ENCODE data around the gene HEMGN. TPM values are rescaled to one million over a fixed set of nuclear protein-coding genes. Genes with fewer than 3 reads are reported as not detected.

The HEMGN gene
- total and polyA plus RNA-seq, 10 of the 15 experiments (the other 5 are each of a cell fraction or from before 2014, with no cell fraction given) = 0.03 to 0.28 (median 0.09) TPM; not detected in 4

DNA sequence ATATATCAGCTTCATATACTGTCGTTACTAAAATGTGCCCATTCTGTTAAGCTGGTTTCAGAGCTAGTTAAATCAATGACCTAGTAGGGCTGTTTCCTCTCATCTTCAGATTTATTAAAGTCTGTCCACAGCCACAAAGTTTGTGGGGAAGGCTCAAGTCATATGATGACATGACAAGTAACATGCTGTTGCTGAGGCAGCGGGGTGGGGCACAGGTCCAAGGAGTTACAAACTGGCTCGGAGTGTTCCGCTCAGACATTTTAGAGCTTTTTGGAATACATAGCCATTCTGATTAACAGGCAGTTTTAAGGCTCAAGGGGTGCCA, 42.5 kb upstream of the HEMGN start:
- 97% methylated on average over 4 of the region's 4 CpGs for WGBS (ENCODE audit: insufficient coverage, insufficient replicate concordance, low lambda C conversion rate, missing lambda C conversion rate)
- Histone ChIP-seq H3K9ac (ENCODE audit: control insufficient read depth, insufficient read depth, low read length) (no peak overlapping the region), H2AFZ (ENCODE audit: control insufficient read depth, low read depth, low read length) (no peak overlapping the region)

DNA sequence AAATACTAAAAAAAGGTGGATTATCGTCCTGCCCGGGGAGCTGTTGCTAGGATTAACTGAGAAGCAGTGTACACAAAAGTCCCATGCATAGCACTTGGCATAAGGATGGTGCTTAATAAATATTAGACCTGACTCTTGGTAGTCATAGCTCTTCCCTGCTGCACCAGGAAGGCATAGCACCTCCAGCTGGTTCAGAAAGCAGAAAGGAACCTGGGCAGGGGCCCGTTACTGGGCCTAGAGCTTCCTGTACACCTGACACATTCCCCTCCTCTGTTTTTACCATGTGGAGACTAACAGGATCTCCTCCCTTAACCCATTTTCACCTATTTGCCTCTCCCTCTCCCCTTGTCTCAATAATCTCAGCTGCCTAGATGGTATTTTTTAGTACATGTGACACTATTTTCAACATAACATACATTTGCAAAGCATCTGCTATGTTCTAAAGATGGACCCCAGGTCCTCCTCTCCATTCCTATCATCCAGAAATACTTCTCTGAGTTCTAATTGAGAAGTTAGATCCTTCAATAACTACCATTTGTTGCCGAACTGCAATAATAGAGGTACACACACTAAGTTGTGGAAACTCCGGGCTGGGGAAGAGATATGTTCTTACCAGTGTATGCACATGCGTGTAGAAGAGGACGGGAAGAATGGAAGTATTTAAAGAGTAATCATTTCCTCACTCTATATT, 42.0 kb upstream of the HEMGN start:
- POLR2A ChIA-PET = interaction anchor here (1.0 to 2.2 kb wide), 2 partner anchors 13 to 77 kb away, joined by 3 to 11 read pairs; partner anchors contain the start of gene NANS
- intact Hi-C loops (cut with micrococcal nuclease; ENCODE audit: unreplicated experiment) (no loop called here), in situ Hi-C loops (cut with MboI) (no loop called here)
- TF ChIP-seq, protein P1, sequence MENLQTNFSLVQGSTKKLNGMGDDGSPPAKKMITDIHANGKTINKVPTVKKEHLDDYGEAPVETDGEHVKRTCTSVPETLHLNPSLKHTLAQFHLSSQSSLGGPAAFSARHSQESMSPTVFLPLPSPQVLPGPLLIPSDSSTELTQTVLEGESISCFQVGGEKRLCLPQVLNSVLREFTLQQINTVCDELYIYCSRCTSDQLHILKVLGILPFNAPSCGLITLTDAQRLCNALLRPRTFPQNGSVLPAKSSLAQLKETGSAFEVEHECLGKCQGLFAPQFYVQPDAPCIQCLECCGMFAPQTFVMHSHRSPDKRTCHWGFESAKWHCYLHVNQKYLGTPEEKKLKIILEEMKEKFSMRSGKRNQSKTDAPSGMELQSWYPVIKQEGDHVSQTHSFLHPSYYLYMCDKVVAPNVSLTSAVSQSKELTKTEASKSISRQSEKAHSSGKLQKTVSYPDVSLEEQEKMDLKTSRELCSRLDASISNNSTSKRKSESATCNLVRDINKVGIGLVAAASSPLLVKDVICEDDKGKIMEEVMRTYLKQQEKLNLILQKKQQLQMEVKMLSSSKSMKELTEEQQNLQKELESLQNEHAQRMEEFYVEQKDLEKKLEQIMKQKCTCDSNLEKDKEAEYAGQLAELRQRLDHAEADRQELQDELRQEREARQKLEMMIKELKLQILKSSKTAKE (IDR thresholded peaks at IDR 0.05; ENCODE audit: low read depth, poor library complexity, severe bottlenecking) = no peak
- TF ChIP-seq EGR1 (IDR thresholded peaks at IDR 0.05; ENCODE audit: borderline replicate concordance in 1 of 2, low read depth in 2 of 2, low read length in 2 of 2) (no peak), EP300 (IDR thresholded peaks at IDR 0.05; ENCODE audit: borderline replicate concordance in 1 of 2, control insufficient read depth in 1 of 2, low read depth in 2 of 2, low read length in 2 of 2) (no peak), MTA2 (IDR thresholded peaks at IDR 0.05; ENCODE audit: low read depth) (no peak), HCFC1 (IDR thresholded peaks at IDR 0.05; ENCODE audit: low read length) (no peak), TARDBP (IDR thresholded peaks at IDR 0.05; ENCODE audit: borderline replicate concordance) (no peak), CREM (IDR thresholded peaks at IDR 0.05; ENCODE audit: low read depth) (no peak), ZNF384 (IDR thresholded peaks at IDR 0.05; ENCODE audit: borderline replicate concordance, low read depth, low read length) (no peak), BMI1 (IDR thresholded peaks at IDR 0.05; ENCODE audit: borderline replicate concordance) (no peak), SMC3 (IDR thresholded peaks at IDR 0.05; ENCODE audit: borderline replicate concordance, low read length) (no peak), MYB (IDR thresholded peaks at IDR 0.05; ENCODE audit: borderline replicate concordance, low read depth, low read length) (no peak)
- TF ChIP-seq, protein P2, sequence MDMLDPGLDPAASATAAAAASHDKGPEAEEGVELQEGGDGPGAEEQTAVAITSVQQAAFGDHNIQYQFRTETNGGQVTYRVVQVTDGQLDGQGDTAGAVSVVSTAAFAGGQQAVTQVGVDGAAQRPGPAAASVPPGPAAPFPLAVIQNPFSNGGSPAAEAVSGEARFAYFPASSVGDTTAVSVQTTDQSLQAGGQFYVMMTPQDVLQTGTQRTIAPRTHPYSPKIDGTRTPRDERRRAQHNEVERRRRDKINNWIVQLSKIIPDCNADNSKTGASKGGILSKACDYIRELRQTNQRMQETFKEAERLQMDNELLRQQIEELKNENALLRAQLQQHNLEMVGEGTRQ (IDR thresholded peaks at IDR 0.05; ENCODE audit: borderline replicate concordance, low read depth, low read length) = no peak
- Histone ChIP-seq H3K79me2 (ENCODE audit: control insufficient read depth, insufficient read depth, low read length) (peaks cover 26% of the 10 kb centered on the region), H3K36me3 (ENCODE audit: control insufficient read depth in 2 of 2, insufficient read depth in 2 of 2, low read length in 1 of 2) (no peaks in the 10 kb centered on the region), H3K9me3 (replicated peaks; ENCODE audit: control insufficient read depth, insufficient read depth, low read length) (no peaks in the 10 kb centered on the region), H4K20me1 (ENCODE audit: control insufficient read depth, insufficient read depth) (no peaks in the 10 kb centered on the region), H3K27ac (ENCODE audit: control insufficient read depth, insufficient read depth) (no peak overlapping the region), H3K27me3 (replicated peaks in 1 of 2; ENCODE audit: control insufficient read depth in 2 of 2, insufficient read depth in 2 of 2, low read length in 1 of 2) (no peaks in the 10 kb centered on the region), H3K4me2 (ENCODE audit: control insufficient read depth, insufficient read depth) (no peak overlapping the region), H2AFZ (ENCODE audit: control insufficient read depth, low read depth, low read length) (no peak overlapping the region), H3K9ac (ENCODE audit: control insufficient read depth, insufficient read depth, low read length) (no peak overlapping the region), H3K4me3 (no peak overlapping the region), H3K4me1 (ENCODE audit: control insufficient read depth, insufficient read depth, low read length) (peaks cover 4% of the 10 kb centered on the region; the same call in 1 of the 2 replicates)
- BruUV-seq (replicated peaks) = no TSS peak
- ATAC-seq = no peak
- RAD21 ChIA-PET (ENCODE audit: unreplicated experiment) = interaction anchor here (0.5 to 1.2 kb wide), 3 partner anchors 23 to 78 kb away, joined by 3 to 4 read pairs (median 3); partner anchors contain the start of gene NANS
- WGBS (ENCODE audit: insufficient coverage, insufficient replicate concordance, low lambda C conversion rate, missing lambda C conversion rate) = 86% methylated on average over 7 of the region's 7 CpGs
- no peak for DNase-seq (ENCODE audit: low read depth, low spot score)
- FAIRE-seq = no peak
- CTCF ChIA-PET = interaction anchor here (0.6 to 1.6 kb wide), 9 partner anchors 13 to 224 kb away, joined by 3 to 5 read pairs (median 3); no protein-coding TSS in a partner anchor
- SMC1A ChIA-PET (ENCODE audit: uncharacterized antibody, unreplicated experiment) = interaction anchor here (0.8 to 1.4 kb wide), 3 partner anchors 11 to 77 kb away, joined by 3 to 4 read pairs (median 3); no protein-coding TSS in a partner anchor

More for the DNA sequence above, 42.5 kb upstream of the HEMGN start:
- BruUV-seq (replicated peaks) = no TSS peak
- Histone ChIP-seq H3K27ac (ENCODE audit: control insufficient read depth, insufficient read depth) (no peak overlapping the region), H3K36me3 (ENCODE audit: control insufficient read depth in 2 of 2, insufficient read depth in 2 of 2, low read length in 1 of 2) (no peaks in the 10 kb centered on the region), H4K20me1 (ENCODE audit: control insufficient read depth, insufficient read depth) (no peaks in the 10 kb centered on the region), H3K4me3 (no peak overlapping the region), H3K4me2 (ENCODE audit: control insufficient read depth, insufficient read depth) (no peak overlapping the region), H3K4me1 (ENCODE audit: control insufficient read depth, insufficient read depth, low read length) (peaks cover 8% of the 10 kb centered on the region; the same call in 1 of the 2 replicates), H3K79me2 (ENCODE audit: control insufficient read depth, insufficient read depth, low read length) (peaks cover 31% of the 10 kb centered on the region), H3K27me3 (replicated peaks in 1 of 2; ENCODE audit: control insufficient read depth in 2 of 2, insufficient read depth in 2 of 2, low read length in 1 of 2) (no peaks in the 10 kb centered on the region), H3K9me3 (replicated peaks; ENCODE audit: control insufficient read depth, insufficient read depth, low read length) (no peaks in the 10 kb centered on the region)
- FAIRE-seq (no peak), ATAC-seq (no peak), DNase-seq (ENCODE audit: low read depth, low spot score) (no peak)
- TF ChIP-seq CBFB (IDR thresholded peaks at IDR 0.05; ENCODE audit: low read depth) = no peak
- SMC1A ChIA-PET (ENCODE audit: uncharacterized antibody, unreplicated experiment) = interaction anchor here (1.2 to 1.4 kb wide), 2 partner anchors 10 to 77 kb away, joined by 3 to 4 read pairs; no protein-coding TSS in a partner anchor
- intact Hi-C loops (cut with micrococcal nuclease; ENCODE audit: unreplicated experiment) (no loop called here), in situ Hi-C loops (cut with MboI) (no loop called here)
- CTCF ChIA-PET = interaction anchor here (0.9 to 1.6 kb wide), 5 partner anchors 24 to 225 kb away, joined by 3 to 5 read pairs (median 3); no protein-coding TSS in a partner anchor
- POLR2A ChIA-PET = interaction anchor here (2.2 kb wide), 1 partner anchor 77 kb away, joined by 11 read pairs; the partner anchor contains the start of gene NANS
- RAD21 ChIA-PET (ENCODE audit: unreplicated experiment) = interaction anchor here (1.0 to 1.2 kb wide), 2 partner anchors 24 to 76 kb away, joined by 3 to 4 read pairs; partner anchors contain the start of gene NANS

Measured in GM12878 (cell line).